Peyer's patch (tissue), 4 donors: Measurements from ENCODE around the gene CNTROB. TPM values are rescaled to one million over a fixed set of nuclear protein-coding genes. Genes with fewer than 3 reads are reported as not detected.
A peak's percentile ranks its signal among the peaks of the same experiment; 100 is the strongest.

Source experiments
- DNase-seq, 3 donors: peaks; one replicate each; pipeline ENCODE4 v3.0.0-alpha.2; 2017 to 2019
- H3K27ac ChIP-seq, 4 donors: fragments of 200-600 bp; sonication (generic); one replicate each; pipeline ENCODE4 v1.5.1; 2016 to 2019
- H3K27me3 ChIP-seq, 2 donors: fragments of 200-600 bp; sonication (generic); one replicate each; pipeline ENCODE4 v1.5.1; 2019
- H3K36me3 ChIP-seq, 3 donors: fragments of 200-600 bp; sonication (generic); one replicate each; pipeline ENCODE4 v1.5.1; 2016 to 2019
- H3K4me1 ChIP-seq, 4 donors: fragments of 200-600 bp; sonication (generic); one replicate each; pipeline ENCODE4 v1.5.1; 2016 to 2019
- H3K4me3 ChIP-seq, 4 donors: fragments of 200-600 bp; sonication (generic); 1 replicate in 3 of 4; 2 replicates in 1 of 4; pipeline ENCODE4 v1.5.1; 2016 to 2019; ENCODE audit warnings: mild to moderate bottlenecking in 1 of 4
- H3K9me3 ChIP-seq, 4 donors: fragments of 200-600 bp; sonication (generic); one replicate each; pipeline ENCODE4 v1.5.1; 2016 to 2019; ENCODE audit warnings: mild to moderate bottlenecking in 1 of 4
- CTCF ChIP-seq, 6 experiments: fragments of 450-650 bp in 4 of 6; fragments of 200-600 bp in 2 of 6; sonication (generic) in 1 of 6; IDR thresholded peaks; one replicate each; pipeline ENCODE4 v1.5.1; 2017 to 2019; ENCODE audit warnings: antibody characterized with exemption in 6 of 6, mild to moderate bottlenecking in 3 of 6, moderate library complexity in 1 of 6
- POLR2A ChIP-seq, 2 donors: fragments of 450-650 bp; IDR thresholded peaks; one replicate each; pipeline ENCODE4 v1.5.1; 2017; ENCODE audit warnings: antibody characterized with exemption in 2 of 2, mild to moderate bottlenecking in 2 of 2, moderate library complexity in 2 of 2
- small RNA-seq, 2 donors: library from RNA; depleted of rRNA; stranded (forward); fragments of <200 nt; gene quantifications; one replicate each; pipeline ENCODE3, GENCODE V24; 2016
- total RNA-seq, 4 donors: library from RNA; depleted of rRNA; stranded (reverse); fragments of >200 nt; gene quantifications; one replicate each; pipeline ENCODE4 v1.1.0, GENCODE V29; 2016

Gene CNTROB
- total RNA-seq, 4 donors from 2014 or later: 30.5 to 120 (median 45.2) TPM

GRCh38 chr17:7997186-7997585 lies 65.2 kb downstream of the CNTROB start:
- peak in 2 of 3 donors; percentile 26 to 64 for DNase-seq
- no peaks in the 10 kb centered on the region for H3K36me3 ChIP-seq
- no peak overlapping the region for H3K27ac ChIP-seq
- H3K4me3 ChIP-seq: no peak overlapping the region
- TF ChIP-seq POLR2A (IDR thresholded peaks at IDR 0.05) (no peak), CTCF (IDR thresholded peaks at IDR 0.05) (peak in 4 of 6 experiments; percentile 15 to 37 (median 30))
- no peaks in the 10 kb centered on the region for H3K9me3 ChIP-seq
- H3K27me3 ChIP-seq: peaks cover 0 to 4% of the 10 kb centered on the region in 2 donors
- peaks cover 0 to 4% (median under 1%) of the 10 kb centered on the region in 4 donors for H3K4me1 ChIP-seq

Small RNA genes within 50 kb of the gene (small RNA-seq; reads per million reads assigned to genes)
- gene SCARNA21: 17.1 to 21.6 reads per million in 2 donors

Other genes starting within 250 kb of the CNTROB start
- 10 to 100 TPM; 19.6 to 27.7 (median 25.1) TPM for gene TP53, start 244.7 kb upstream of the CNTROB start, total RNA-seq
- gene WRAP53, start 243.7 kb upstream of the CNTROB start, total RNA-seq: 1 to 10 TPM; 4.6 to 9.3 (median 6.2) TPM
- under 1 TPM in 1 of 4 donors, not detected in 3; 0.27 TPM for gene EFNB3, start 227.0 kb upstream of the CNTROB start, total RNA-seq
- gene DNAH2, start 214.5 kb upstream of the CNTROB start, total RNA-seq: under 1 TPM in 2 of 4 donors, not detected in 2; 0.18 to 0.83 TPM
- 10 to 100 TPM; 32.1 to 45.6 (median 36.4) TPM for gene KDM6B, start 98.0 kb upstream of the CNTROB start, total RNA-seq
- gene TMEM88, start 77.1 kb upstream of the CNTROB start, total RNA-seq: 10 to 100 TPM in 3 of 4 donors, 1 to 10 TPM in 1; 3.4 to 29.7 (median 12.9) TPM
- gene NAA38, start 74.6 kb upstream of the CNTROB start, total RNA-seq: 10 to 100 TPM; 28.6 to 75.8 (median 47.8) TPM
- gene CYB5D1, start 74.2 kb upstream of the CNTROB start, total RNA-seq: 1 to 10 TPM; 3.3 to 5.1 (median 4.2) TPM
- gene CHD3, start 43.4 kb upstream of the CNTROB start, total RNA-seq: 10 to 100 TPM; 36.1 to 99.9 (median 45.1) TPM
- gene RNF227, start 15.9 kb upstream of the CNTROB start, total RNA-seq: 1 to 10 TPM in 3 of 4 donors, not detected in 1; 1.2 to 5.1 (median 1.6) TPM
- gene KCNAB3, start 2.4 kb upstream of the CNTROB start, total RNA-seq: 1 to 10 TPM in 3 of 4 donors, under 1 TPM in 1; 0.95 to 5.0 (median 2.7) TPM
- 10 to 100 TPM; 39.8 to 58.0 (median 45.5) TPM for gene TRAPPC1, start 260 bp upstream of the CNTROB start, total RNA-seq
- gene GUCY2D, start 70.4 kb downstream of the CNTROB start, total RNA-seq: not detected
- 1 to 10 TPM in 3 of 4 donors, under 1 TPM in 1; 0.70 to 4.1 (median 2.1) TPM for gene ALOX15B, start 106.9 kb downstream of the CNTROB start, total RNA-seq
- under 1 TPM in 1 of 4 donors, not detected in 3; 0.83 TPM for gene ALOX12B, start 155.5 kb downstream of the CNTROB start, total RNA-seq
- not detected for gene ALOXE3, start 186.3 kb downstream of the CNTROB start, total RNA-seq
- gene HES7, start 191.9 kb downstream of the CNTROB start, total RNA-seq: not detected
- gene PER1, start 220.2 kb downstream of the CNTROB start, total RNA-seq: 100 to 1,000 TPM in 3 of 4 donors, 10 to 100 TPM in 1; 67.6 to 143 (median 119) TPM
- 10 to 100 TPM; 10.7 to 40.2 (median 32.4) TPM for gene VAMP2, start 230.7 kb downstream of the CNTROB start, total RNA-seq
- gene TMEM107, start 244.2 kb downstream of the CNTROB start, total RNA-seq: 10 to 100 TPM in 3 of 4 donors, 1 to 10 TPM in 1; 6.5 to 27.2 (median 16.4) TPM